NT2/D1 (cell line): ENCODE measurements around the gene TMEM184A.
A peak's percentile ranks its signal among the peaks of the same experiment; 100 is the strongest.

Source experiments
- DNase-seq: peaks from one replicate; pipeline ENCODE4 v3.0.0-alpha.2; 2011; ENCODE audit warnings: low read depth, low spot score
- H3K27me3 ChIP-seq: 2 replicates; pipeline ENCODE4 v1.6.0; 2011; ENCODE audit warnings: mild to moderate bottlenecking; ENCODE audit not compliant: insufficient read length, insufficient read depth
- H3K36me3 ChIP-seq: 2 replicates; pipeline ENCODE4 v1.6.1; 2011; ENCODE audit warnings: mild to moderate bottlenecking, low read length, mixed read lengths; ENCODE audit not compliant: insufficient read depth, insufficient read length
- H3K4me1 ChIP-seq: 2 replicates; pipeline ENCODE4 v1.5.1; 2011; ENCODE audit not compliant: insufficient read depth, insufficient read length
- H3K4me3 ChIP-seq: 2 replicates; pipeline ENCODE4 v1.5.1; 2011; ENCODE audit warnings: low read depth; ENCODE audit not compliant: insufficient read length
- H3K9ac ChIP-seq: 2 replicates; pipeline ENCODE4 v1.6.0; 2011; ENCODE audit warnings: low read depth; ENCODE audit not compliant: insufficient read length
- H3K9me3 ChIP-seq: 2 replicates; pipeline ENCODE4 v1.5.1; 2011; ENCODE audit warnings: mild to moderate bottlenecking, low read length; ENCODE audit not compliant: insufficient read depth
- SUZ12 ChIP-seq: IDR thresholded peaks from 2 replicates; pipeline ENCODE4 v1.6.1; 2011; ENCODE audit not compliant: insufficient read length, insufficient read depth; ENCODE audit errors: extremely low read depth
- YY1 ChIP-seq: IDR thresholded peaks from 2 replicates; pipeline ENCODE4 v1.6.1; 2011; ENCODE audit not compliant: insufficient read length, insufficient read depth
- ZNF274 ChIP-seq: IDR thresholded peaks from 2 replicates; pipeline ENCODE4 v1.6.1; 2011; ENCODE audit warnings: mild to moderate bottlenecking, low read depth, low read length

The TMEM184A gene

GRCh38 chr7:1546274-1546908 lies 9.6 kb downstream of the TMEM184A start:
- peaks cover 16% of the 10 kb centered on the region for H3K4me1 ChIP-seq
- TF ChIP-seq ZNF274 (no peak), YY1 (no peak), SUZ12 (no peak)
- H3K27me3 ChIP-seq = no peaks in the 10 kb centered on the region
- DNase-seq = no peak
- no peaks in the 10 kb centered on the region for H3K9me3 ChIP-seq
- no peak overlapping the region for H3K9ac ChIP-seq
- H3K4me3 ChIP-seq = no peak overlapping the region
- peaks cover 28% of the 10 kb centered on the region for H3K36me3 ChIP-seq

GRCh38 chr7:1545417-1546246 lies 10.4 kb downstream of the TMEM184A start:
- no peaks in the 10 kb centered on the region for H3K9me3 ChIP-seq
- TF ChIP-seq YY1 = no peak
- no peak for TF ChIP-seq ZNF274
- H3K27me3 ChIP-seq = no peaks in the 10 kb centered on the region
- no peak for DNase-seq
- no peak overlapping the region for H3K9ac ChIP-seq
- H3K4me1 ChIP-seq = peaks cover 15% of the 10 kb centered on the region
- peaks cover 36% of the 10 kb centered on the region for H3K36me3 ChIP-seq
- no peak overlapping the region for H3K4me3 ChIP-seq

GRCh38 chr7:1544896-1545416 lies 11.0 kb downstream of the TMEM184A start:
- no peak for TF ChIP-seq SUZ12
- no peak for TF ChIP-seq ZNF274
- no peak for TF ChIP-seq YY1
- H3K4me1 ChIP-seq = peaks cover 8% of the 10 kb centered on the region
- H3K9me3 ChIP-seq = no peaks in the 10 kb centered on the region
- no peak for DNase-seq
- H3K9ac ChIP-seq = no peak overlapping the region
- H3K36me3 ChIP-seq = peaks cover 42% of the 10 kb centered on the region
- H3K27me3 ChIP-seq = no peaks in the 10 kb centered on the region
- H3K4me3 ChIP-seq = no peak overlapping the region

GRCh38 chr7:1544178-1544895 lies 11.7 kb downstream of the TMEM184A start:
- no peak for DNase-seq
- H3K9ac ChIP-seq = peak overlapping the region; percentile 61
- H3K9me3 ChIP-seq = no peaks in the 10 kb centered on the region
- no peak for TF ChIP-seq SUZ12
- no peaks in the 10 kb centered on the region for H3K27me3 ChIP-seq
- H3K4me3 ChIP-seq = no peak overlapping the region
- H3K36me3 ChIP-seq = peaks cover 48% of the 10 kb centered on the region
- peaks cover 8% of the 10 kb centered on the region for H3K4me1 ChIP-seq

GRCh38 chr7:1543826-1544177 lies 12.2 kb downstream of the TMEM184A start:
- TF ChIP-seq ZNF274 = no peak
- no peak for TF ChIP-seq SUZ12
- no peak for TF ChIP-seq YY1
- Histone ChIP-seq H3K9ac (peak overlapping the region; percentile 61), H3K4me1 (peaks cover 10% of the 10 kb centered on the region), H3K9me3 (no peaks in the 10 kb centered on the region), H3K4me3 (no peak overlapping the region), H3K36me3 (peaks cover 51% of the 10 kb centered on the region), H3K27me3 (no peaks in the 10 kb centered on the region)
- DNase-seq = no peak

- peaks cover 10% of the 10 kb centered on the region for H3K4me1 ChIP-seq
- H3K27me3 ChIP-seq = no peaks in the 10 kb centered on the region
- no peak overlapping the region for H3K4me3 ChIP-seq
- DNase-seq = no peak
- TF ChIP-seq SUZ12 = no peak
- no peak for TF ChIP-seq ZNF274
- no peak for TF ChIP-seq YY1
- no peak overlapping the region for H3K9ac ChIP-seq
- H3K9me3 ChIP-seq = no peaks in the 10 kb centered on the region
- H3K36me3 ChIP-seq = peaks cover 54% of the 10 kb centered on the region
These were observed 12.9 kb downstream of the TMEM184A start for GRCh38 chr7:1542841-1543747.

- H3K9ac ChIP-seq = no peak overlapping the region
- no peaks in the 10 kb centered on the region for H3K27me3 ChIP-seq
- no peaks in the 10 kb centered on the region for H3K9me3 ChIP-seq
- TF ChIP-seq YY1 (no peak), ZNF274 (no peak), SUZ12 (no peak)
- H3K36me3 ChIP-seq = peaks cover 54% of the 10 kb centered on the region
- H3K4me1 ChIP-seq = peaks cover 17% of the 10 kb centered on the region
- DNase-seq = no peak
- H3K4me3 ChIP-seq = no peak overlapping the region
These were observed 13.7 kb downstream of the TMEM184A start for GRCh38 chr7:1542329-1542728.
